H9 (cell line): Measurements from ENCODE around the gene KLHL28. TPM values are rescaled to one million over a fixed set of nuclear protein-coding genes. Genes with fewer than 3 reads are reported as not detected.

Experiments used
- DNase-seq: peaks from one replicate; pipeline ENCODE4 v3.0.0-alpha.2; 2017
- H2AFZ ChIP-seq: one replicate; pipeline ENCODE4 v1.6.1; 2013; ENCODE audit warnings: mild to moderate bottlenecking, low read length, control low read depth, moderate library complexity
- H2AK5ac ChIP-seq: 2 replicates; pipeline ENCODE4 v1.6.1; 2013; ENCODE audit warnings: low read length, control low read depth, mixed read lengths; ENCODE audit not compliant: insufficient read length
- H2BK120ac ChIP-seq: one replicate; pipeline ENCODE4 v1.6.1; 2013; ENCODE audit warnings: low read depth, mild to moderate bottlenecking, low read length, control low read depth, inconsistent platforms; ENCODE audit not compliant: poor library complexity, severe bottlenecking
- H2BK12ac ChIP-seq: 2 replicates; pipeline ENCODE4 v1.6.1; 2013; ENCODE audit warnings: low read length, control low read depth, mixed read lengths, low read depth; ENCODE audit not compliant: insufficient read length
- H2BK15ac ChIP-seq: 2 replicates; pipeline ENCODE4 v1.6.1; 2013; ENCODE audit warnings: low read depth, low read length, control low read depth
- H2BK20ac ChIP-seq: one replicate; pipeline ENCODE4 v1.6.1; 2013; ENCODE audit warnings: low read depth, mild to moderate bottlenecking, low read length, control low read depth, inconsistent platforms; ENCODE audit not compliant: poor library complexity, severe bottlenecking
- H2BK5ac ChIP-seq: 2 replicates; pipeline ENCODE4 v1.6.1; 2013; ENCODE audit warnings: low read length, control low read depth, mixed read lengths; ENCODE audit not compliant: insufficient read length
- H3K14ac ChIP-seq: 2 replicates; pipeline ENCODE4 v1.6.1; 2013; ENCODE audit warnings: low read length, control low read depth; ENCODE audit not compliant: insufficient read depth
- H3K18ac ChIP-seq: 2 replicates; pipeline ENCODE4 v1.6.1; 2013; ENCODE audit warnings: low read depth, mild to moderate bottlenecking, mixed read lengths, low read length, control low read depth; ENCODE audit not compliant: insufficient read length
- H3K23ac ChIP-seq: 2 replicates; pipeline ENCODE4 v1.6.1; 2013; ENCODE audit warnings: low read length, control low read depth, mixed read lengths, low read depth; ENCODE audit not compliant: insufficient read length
- H3K23me2 ChIP-seq: 2 replicates; pipeline ENCODE4 v1.6.1; 2013; ENCODE audit warnings: low read depth, mild to moderate bottlenecking, mixed read lengths, low read length, control low read depth; ENCODE audit not compliant: insufficient read length, poor library complexity, severe bottlenecking
- H3K27ac ChIP-seq: 2 replicates; pipeline ENCODE4 v1.5.1; 2013; ENCODE audit warnings: low read length, control low read depth, mixed read lengths, low read depth; ENCODE audit not compliant: insufficient read length
- H3K27me3 ChIP-seq: 2 replicates; pipeline ENCODE4 v1.6.1; 2013; ENCODE audit warnings: low read length, control low read depth, inconsistent platforms; ENCODE audit not compliant: insufficient read depth
- H3K4ac ChIP-seq: 2 replicates; pipeline ENCODE4 v1.6.1; 2013; ENCODE audit warnings: low read depth, mild to moderate bottlenecking, control low read depth, inconsistent platforms, low read length, moderate library complexity
- H3K4me1 ChIP-seq: 2 replicates; pipeline ENCODE4 v1.6.1; 2013; ENCODE audit warnings: low read length, control low read depth, inconsistent platforms; ENCODE audit not compliant: insufficient read depth
- H3K4me2 ChIP-seq: 2 replicates; pipeline ENCODE4 v1.6.1; 2013; ENCODE audit warnings: low read length, control low read depth, mixed read lengths; ENCODE audit not compliant: insufficient read length, insufficient read depth
- H3K56ac ChIP-seq: 2 replicates; pipeline ENCODE4 v1.6.1; 2013; ENCODE audit warnings: low read depth, mild to moderate bottlenecking, mixed read lengths, low read length, control low read depth; ENCODE audit not compliant: insufficient read length
- H3K79me1 ChIP-seq: 2 replicates; pipeline ENCODE4 v1.6.1; 2013; ENCODE audit warnings: low read depth, mild to moderate bottlenecking, moderate library complexity, low read length, control low read depth, inconsistent platforms; ENCODE audit not compliant: insufficient read depth, poor library complexity, severe bottlenecking
- H3K79me2 ChIP-seq: 2 replicates; pipeline ENCODE4 v1.6.1; 2013; ENCODE audit warnings: low read length, control low read depth, inconsistent platforms; ENCODE audit not compliant: insufficient read depth
- H3K9ac ChIP-seq: 2 replicates; pipeline ENCODE4 v1.6.1; 2013; ENCODE audit warnings: low read length, control low read depth, mixed read lengths; ENCODE audit not compliant: insufficient read length; ENCODE audit errors: extremely low read depth
- H3K9me3 ChIP-seq: one replicate; pipeline ENCODE4 v1.6.1; 2013; ENCODE audit warnings: low read depth, low read length, inconsistent platforms; ENCODE audit not compliant: control insufficient read depth
- H3T11ph ChIP-seq: one replicate; pipeline ENCODE4 v1.6.1; 2013; ENCODE audit warnings: mild to moderate bottlenecking, low read length, control low read depth, inconsistent platforms
- H4K20me1 ChIP-seq: one replicate; pipeline ENCODE4 v1.6.1; 2013; ENCODE audit not compliant: control insufficient read depth, insufficient read length, insufficient read depth
- H4K5ac ChIP-seq: 2 replicates; pipeline ENCODE4 v1.6.1; 2013; ENCODE audit warnings: low read depth, mild to moderate bottlenecking, mixed read lengths, low read length, control low read depth; ENCODE audit not compliant: insufficient read length
- H4K8ac ChIP-seq: replicated peaks from 2 replicates; pipeline ENCODE4 v1.6.1; 2013; ENCODE audit warnings: low read length, control low read depth, mixed read lengths, low read depth; ENCODE audit not compliant: insufficient read length
- H4K91ac ChIP-seq: 2 replicates; pipeline ENCODE4 v1.6.1; 2013; ENCODE audit warnings: low read depth, mild to moderate bottlenecking, moderate library complexity, mixed read lengths, low read length, control low read depth; ENCODE audit not compliant: insufficient read length
- H3K27ac Mint-ChIP-seq, 3 experiments: 2 replicates in 2 of 3; 3 replicates in 1 of 3; pipeline ENCODE4 v1.8.0; 2020 to 2021; ENCODE audit warnings: mixed read lengths in 3 of 3, mild to moderate bottlenecking in 1 of 3, moderate library complexity in 1 of 3
- H3K27me3 Mint-ChIP-seq: 2 replicates; pipeline ENCODE4 v1.8.0; 2021; ENCODE audit warnings: low read depth, mild to moderate bottlenecking, moderate library complexity, mixed read lengths
- H3K36me3 Mint-ChIP-seq, 3 experiments: 2 replicates in 2 of 3; 3 replicates in 1 of 3; pipeline ENCODE4 v1.8.0; 2020 to 2021; ENCODE audit warnings: low read depth in 3 of 3, mixed read lengths in 3 of 3; ENCODE audit not compliant: insufficient read depth in 1 of 3
- H3K4me1 Mint-ChIP-seq, 2 experiments: 2 replicates each; pipeline ENCODE4 v1.8.0; 2020; ENCODE audit warnings: mixed read lengths in 2 of 2
- H3K4me3 Mint-ChIP-seq, 2 experiments: 2 replicates in 1 of 2; 3 replicates in 1 of 2; pipeline ENCODE4 v1.8.0; 2020 to 2021; ENCODE audit warnings: mild to moderate bottlenecking in 2 of 2, mixed read lengths in 2 of 2, moderate library complexity in 1 of 2
- H3K9me3 Mint-ChIP-seq, 2 experiments: 2 replicates in 1 of 2; 3 replicates in 1 of 2; pipeline ENCODE4 v1.8.0; 2020; ENCODE audit warnings: mild to moderate bottlenecking in 2 of 2, mixed read lengths in 2 of 2, moderate library complexity in 1 of 2
- WGBS: extraction: QIAGEN DNeasy Blood & Tissue Kit; methylation state at CpG from one replicate; pipeline ENCODE4 v1.1.7; 2013; ENCODE audit warnings: missing lambda C conversion rate, low lambda C conversion rate, mixed read lengths; ENCODE audit not compliant: insufficient read length; ENCODE audit errors: extremely low coverage; 5-methylcytosine and 5-hydroxymethylcytosine counted together
- total RNA-seq: library from RNA; stranded (reverse); gene quantifications from 2 replicates; pipeline ENCODE4 v1.2.1, GENCODE V29; 2021
- TF ChIP-seq, protein P1 (sequence below): fragments of 200-600 bp; sonication (generic); conservative IDR thresholded peaks from 3 replicates; pipeline ENCODE4 v1.8.0; 2021; ENCODE audit warnings: antibody characterized with exemption, mild to moderate bottlenecking

KLHL28 gene
- total RNA-seq, 1 experiment from 2014 or later, result 10.2 TPM

DNA sequence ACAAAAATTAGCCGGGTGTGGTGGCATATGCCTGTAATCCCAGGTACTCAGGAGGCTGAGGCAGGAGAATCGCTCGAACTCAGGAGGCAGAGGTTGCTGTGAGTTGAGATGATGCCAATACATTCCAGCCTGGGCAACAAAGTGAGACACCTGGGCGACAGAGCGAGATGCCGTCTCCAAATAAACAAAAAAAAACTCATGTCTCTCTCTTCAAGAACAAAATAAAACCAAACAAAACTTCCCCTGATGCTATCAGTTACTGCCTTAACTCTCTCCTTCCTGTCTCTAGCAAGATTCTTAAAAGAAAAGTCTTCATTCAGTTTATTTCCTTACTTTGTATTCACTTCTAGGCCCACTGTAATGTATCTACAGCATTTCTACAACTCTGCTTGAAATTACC lies 20.8 kb downstream of the KLHL28 start:
- Mint-ChIP-seq H3K27me3 (no peaks in the 10 kb centered on the region), H3K4me3 (no peak overlapping the region), H3K4me1 (no peaks in the 10 kb centered on the region), H3K36me3 (peaks cover 40 to 66% (median 54%) of the 10 kb centered on the region in 3 experiments), H3K27ac (no peak overlapping the region), H3K9me3 (peaks cover 6 to 8% of the 10 kb centered on the region in 2 experiments; a peak in 4 of 5 replicates)
- Histone ChIP-seq H3K56ac (no peak overlapping the region), H2BK120ac (no peak overlapping the region), H2AFZ (no peak overlapping the region), H3K4me1 (no peaks in the 10 kb centered on the region), H3K4me2 (no peak overlapping the region), H2BK20ac (no peak overlapping the region), H3K23ac (no peak overlapping the region), H3K9ac (no peak overlapping the region), H2AK5ac (no peak overlapping the region), H3K4ac (no peak overlapping the region), H2BK12ac (no peak overlapping the region), H3K79me1 (no peaks in the 10 kb centered on the region), H4K5ac (no peak overlapping the region), H3T11ph (no peak overlapping the region), H3K9me3 (no peaks in the 10 kb centered on the region), H3K23me2 (no peaks in the 10 kb centered on the region), H4K20me1 (no peaks in the 10 kb centered on the region), H3K27me3 (no peaks in the 10 kb centered on the region), H3K79me2 (no peaks in the 10 kb centered on the region), H2BK5ac (no peak overlapping the region), H3K18ac (no peak overlapping the region), H2BK15ac (no peak overlapping the region), H3K14ac (no peak overlapping the region), H3K27ac (no peak overlapping the region), H4K8ac (no peak overlapping the region), H4K91ac (no peak overlapping the region)
- WGBS, result no CpG with 5 or more reads among the region's 6 CpGs
- TF ChIP-seq, protein P1, sequence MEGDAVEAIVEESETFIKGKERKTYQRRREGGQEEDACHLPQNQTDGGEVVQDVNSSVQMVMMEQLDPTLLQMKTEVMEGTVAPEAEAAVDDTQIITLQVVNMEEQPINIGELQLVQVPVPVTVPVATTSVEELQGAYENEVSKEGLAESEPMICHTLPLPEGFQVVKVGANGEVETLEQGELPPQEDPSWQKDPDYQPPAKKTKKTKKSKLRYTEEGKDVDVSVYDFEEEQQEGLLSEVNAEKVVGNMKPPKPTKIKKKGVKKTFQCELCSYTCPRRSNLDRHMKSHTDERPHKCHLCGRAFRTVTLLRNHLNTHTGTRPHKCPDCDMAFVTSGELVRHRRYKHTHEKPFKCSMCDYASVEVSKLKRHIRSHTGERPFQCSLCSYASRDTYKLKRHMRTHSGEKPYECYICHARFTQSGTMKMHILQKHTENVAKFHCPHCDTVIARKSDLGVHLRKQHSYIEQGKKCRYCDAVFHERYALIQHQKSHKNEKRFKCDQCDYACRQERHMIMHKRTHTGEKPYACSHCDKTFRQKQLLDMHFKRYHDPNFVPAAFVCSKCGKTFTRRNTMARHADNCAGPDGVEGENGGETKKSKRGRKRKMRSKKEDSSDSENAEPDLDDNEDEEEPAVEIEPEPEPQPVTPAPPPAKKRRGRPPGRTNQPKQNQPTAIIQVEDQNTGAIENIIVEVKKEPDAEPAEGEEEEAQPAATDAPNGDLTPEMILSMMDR, result no peak
- no peak for DNase-seq
